GM12878 (cell line): ENCODE data around the gene GABRR1. TPM values are rescaled to one million over a fixed set of nuclear protein-coding genes. Genes with fewer than 3 reads are reported as not detected.

Experiments
- ATAC-seq: fragments of 200-7000 bp; cut with Tn5 transposase; 3 replicates; pipeline ENCODE4 v1.9.1; 2020; ENCODE audit warnings: mild to moderate bottlenecking, moderate library complexity
- BruUV-seq: library from RNA; stranded (reverse); fragments of 400-500 nt; replicated peaks from 2 replicates; lab custom pipeline; 2021; lab: Mats Ljungman, UMichigan
- CTCF ChIA-PET: fragments of 300-600 bp; sonication (Branson Sonifier 250); formaldehyde crosslinking; extraction: SDS; loops from one replicate; lab custom pipeline; 2021; ENCODE audit warnings: inconsistent platforms; lab: Yijun Ruan, JAX
- POLR2A ChIA-PET: fragments of 350-600 bp; formaldehyde crosslinking; extraction: SDS; loops from one replicate; lab custom pipeline; 2021; ENCODE audit warnings: inconsistent platforms; lab: Charles Lee
- RAD21 ChIA-PET: fragments of 300-600 bp; sonication (Branson Sonifier 250); formaldehyde crosslinking; loops from one replicate; lab custom pipeline; 2023; ENCODE audit warnings: antibody characterized with exemption; ENCODE audit not compliant: unreplicated experiment; lab: Charles Lee
- SMC1A ChIA-PET: fragments of 300-600 bp; sonication (Branson Sonifier 250); formaldehyde crosslinking; loops from one replicate; lab custom pipeline; 2023; ENCODE audit not compliant: unreplicated experiment, uncharacterized antibody; lab: Charles Lee
- DNase-seq: peaks from one replicate; pipeline ENCODE4 v3.0.0-alpha.2; 2011; ENCODE audit warnings: low read depth, low spot score
- FAIRE-seq: peaks from 3 replicates; lab custom pipeline; 2011; peaks lifted over from hg19 to GRCh38; lab: Jason Lieb, UNC
- H2AFZ ChIP-seq: 2 replicates; pipeline ENCODE4 v1.6.0; 2011; ENCODE audit warnings: low read depth, low read length, control low read depth; ENCODE audit not compliant: control insufficient read depth
- H3K27ac ChIP-seq: 2 replicates; pipeline ENCODE4 v1.5.1; 2011; ENCODE audit warnings: control low read depth; ENCODE audit not compliant: control insufficient read depth, insufficient read depth
- H3K27me3 ChIP-seq, 2 experiments: replicated peaks in 1 of 2; 2 replicates each; pipeline versions ENCODE4 v1.6.0 to v1.6.1; 2011; ENCODE audit warnings: low read length in 1 of 2; ENCODE audit not compliant: control insufficient read depth in 2 of 2, insufficient read depth in 2 of 2
- H3K36me3 ChIP-seq, 2 experiments: 2 replicates each; pipeline ENCODE4 v1.5.1; 2011; ENCODE audit warnings: low read length in 1 of 2; ENCODE audit not compliant: control insufficient read depth in 2 of 2, insufficient read depth in 2 of 2
- H3K4me1 ChIP-seq: 2 replicates; pipeline ENCODE4 v1.6.1; 2011; ENCODE audit warnings: mild to moderate bottlenecking, low read length, moderate library complexity, mixed read lengths; ENCODE audit not compliant: control insufficient read depth, insufficient read depth
- H3K4me2 ChIP-seq: 2 replicates; pipeline ENCODE4 v1.6.0; 2011; ENCODE audit warnings: control low read depth; ENCODE audit not compliant: control insufficient read depth, insufficient read depth
- H3K4me3 ChIP-seq: fragments of 200-600 bp; sonication (generic); 2 replicates; pipeline ENCODE4 v1.5.1; 2016
- H3K79me2 ChIP-seq: 2 replicates; pipeline ENCODE4 v1.6.0; 2011; ENCODE audit warnings: low read length; ENCODE audit not compliant: control insufficient read depth, insufficient read depth
- H3K9ac ChIP-seq: 2 replicates; pipeline ENCODE4 v1.8.0; 2011; ENCODE audit warnings: low read length, control low read depth, mixed read lengths; ENCODE audit not compliant: control insufficient read depth, insufficient read depth
- H3K9me3 ChIP-seq: replicated peaks from 3 replicates; pipeline ENCODE4 v1.5.1; 2011; ENCODE audit warnings: mild to moderate bottlenecking, low read length; ENCODE audit not compliant: control insufficient read depth, insufficient read depth
- H4K20me1 ChIP-seq: 2 replicates; pipeline ENCODE4 v1.6.0; 2011; ENCODE audit not compliant: control insufficient read depth, insufficient read depth
- JUNB ChIP-seq: IDR thresholded peaks from 2 replicates; pipeline ENCODE4 v1.6.1; 2016; ENCODE audit warnings: antibody characterized with exemption, mild to moderate bottlenecking
- KAT2A ChIP-seq: conservative IDR thresholded peaks from 2 replicates; pipeline ENCODE4 v1.6.1; 2011; ENCODE audit warnings: low read depth, low read length; ENCODE audit not compliant: control insufficient read depth
- NR2C2 ChIP-seq: IDR thresholded peaks from 2 replicates; pipeline ENCODE4 v1.6.1; 2011; ENCODE audit warnings: borderline replicate concordance, low read depth; ENCODE audit not compliant: control insufficient read depth, insufficient read length
- PBX3 ChIP-seq: IDR thresholded peaks from 2 replicates; pipeline ENCODE4 v1.6.1; 2011; ENCODE audit warnings: mild to moderate bottlenecking, low read depth, low read length, moderate library complexity; ENCODE audit not compliant: insufficient replicate concordance
- POU2F2 ChIP-seq: IDR thresholded peaks from 3 replicates; pipeline ENCODE4 v1.6.1; 2011; ENCODE audit warnings: low read depth, mild to moderate bottlenecking, low read length, borderline replicate concordance
- RELA ChIP-seq: fragments of 450-650 bp; IDR thresholded peaks from 2 replicates; pipeline ENCODE4 v1.8.0; 2014; ENCODE audit warnings: borderline replicate concordance; ENCODE audit not compliant: partially characterized antibody
- RELB ChIP-seq: fragments of 450-650 bp; IDR thresholded peaks from 2 replicates; pipeline ENCODE4 v1.6.1; 2017; ENCODE audit warnings: low read depth, mild to moderate bottlenecking, moderate library complexity
- SUPT20H ChIP-seq: IDR thresholded peaks from 2 replicates; pipeline ENCODE4 v1.6.1; 2011; ENCODE audit warnings: low read depth, mild to moderate bottlenecking, low read length, moderate library complexity, borderline replicate concordance; ENCODE audit not compliant: control insufficient read depth
- TCF3 ChIP-seq: IDR thresholded peaks from 2 replicates; pipeline ENCODE4 v1.6.1; 2012; ENCODE audit warnings: low read depth, mild to moderate bottlenecking, low read length, borderline replicate concordance; ENCODE audit not compliant: insufficient read depth
- ZBTB4 ChIP-seq: fragments of 450-650 bp; formaldehyde crosslinking; IDR thresholded peaks from 2 replicates; pipeline ENCODE4 v1.4.0; 2022; ENCODE audit warnings: mild to moderate bottlenecking, moderate library complexity
- ZNF274 ChIP-seq: IDR thresholded peaks from one replicate; pipeline ENCODE4 v1.8.0; 2011; ENCODE audit not compliant: insufficient read length, insufficient read depth
- ZZZ3 ChIP-seq: IDR thresholded peaks from 2 replicates; pipeline ENCODE4 v1.6.1; 2011; ENCODE audit warnings: low read depth; ENCODE audit not compliant: control insufficient read depth, insufficient read length
- WGBS: methylation state at CpG from one replicate; pipeline ENCODE4 v1.1.6; 2016; ENCODE audit warnings: low lambda C conversion rate; ENCODE audit not compliant: insufficient replicate concordance, insufficient coverage; ENCODE audit errors: missing lambda C conversion rate; 5-methylcytosine and 5-hydroxymethylcytosine counted together
- in situ Hi-C: fragments of 300-500 bp; cut with MboI; formaldehyde crosslinking; loops from 9 replicates; pipeline ENCODE4 v1.14.3; 2018; ENCODE audit warnings: mixed read lengths
- intact Hi-C: fragments of 100-400 bp; cut with micrococcal nuclease; formaldehyde crosslinking; loops from one replicate; pipeline ENCODE4 v1.14.2; 2022; ENCODE audit not compliant: unreplicated experiment
- polyA plus RNA-seq, 11 experiments: library from polyadenylated mRNA; depleted of rRNA in 4 of 11; unstranded in 6 of 11; stranded (reverse) in 5 of 11; fragments of >200 nt; fragmentation: Nextera tagmentation in 4 of 11; fragmentation: Illumina TruSeq in 1 of 11; extraction: Ambion mirVana in 4 of 11; extraction: Trizol in 1 of 11; gene quantifications; 1 replicate in 1 of 11; 2 replicates in 10 of 11; pipeline versions ENCODE4 v1.2.1 to v1.2.3, GENCODE V29; 2011 to 2016; ENCODE audit warnings: inconsistent platforms in 2 of 11, missing spikeins in 2 of 11, low read depth in 1 of 11
- total RNA-seq, 4 experiments: library from RNA; depleted of rRNA in 3 of 4; stranded (reverse); fragments of >200 nt in 3 of 4; fragmentation: Illumina TruSeq in 1 of 4; extraction: Trizol in 1 of 4; gene quantifications; 2 replicates each; pipeline versions ENCODE4 v1.2.1 to v1.2.3, GENCODE V29; 2013 to 2021

GABRR1 gene
- total and polyA plus RNA-seq, 10 of the 15 experiments (the other 5 are each of a cell fraction or from before 2014, with no cell fraction given), result not detected

DNA sequence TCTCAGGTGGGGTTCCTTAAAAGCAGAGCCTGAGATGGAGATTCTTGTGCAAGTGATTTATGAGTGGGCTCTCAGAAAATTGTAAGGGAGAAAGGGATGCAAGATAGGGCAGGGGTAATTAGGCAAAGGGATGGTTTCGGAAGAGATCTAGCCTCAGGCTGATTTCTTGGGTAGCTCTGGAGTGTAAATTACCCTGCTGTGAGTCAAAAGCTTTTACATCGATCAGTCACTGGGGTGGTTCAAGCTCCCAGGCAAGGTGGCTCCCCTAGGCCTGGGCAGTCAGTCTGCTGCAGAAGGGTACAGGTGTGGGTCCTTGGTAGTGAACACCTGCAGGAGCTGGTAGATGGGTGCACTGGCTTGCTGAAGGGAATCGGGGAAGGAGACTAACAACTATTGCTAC lies 82.4 kb downstream of the GABRR1 start (continued):
- TF ChIP-seq SUPT20H, result no peak
- no peak for TF ChIP-seq ZZZ3
- no peak for TF ChIP-seq ZNF274
- TF ChIP-seq RELA, result no peak
- no peak for TF ChIP-seq ZBTB4 (CRISPR knock-in tag)
- no peak for TF ChIP-seq RELB
- TF ChIP-seq JUNB, result no peak

GRCh38 chr6:89133981-89134380 lies 83.2 kb downstream of the GABRR1 start:
- WGBS, result 67% methylated on average over 9 of the region's 9 CpGs
- SMC1A ChIA-PET, result interaction anchor here (0.9 to 1.5 kb wide), 5 partner anchors 10 to 207 kb away, joined by 3 to 5 read pairs (median 3); partner anchors contain the start of gene PM20D2
- no peak for FAIRE-seq
- H3K4me1 ChIP-seq, result no peaks in the 10 kb centered on the region
- H3K4me3 ChIP-seq, result no peak overlapping the region
- H3K9me3 ChIP-seq, result no peaks in the 10 kb centered on the region; the same call in 2 of the 3 replicates
- intact Hi-C loops (no loop called here), in situ Hi-C loops (no loop called here)
- H3K4me2 ChIP-seq, result no peak overlapping the region
- no peak overlapping the region for H3K27ac ChIP-seq
- no peaks in the 10 kb centered on the region; a peak in 1 of 4 replicates for H3K27me3 ChIP-seq
- no TSS peak for BruUV-seq
- no peaks in the 10 kb centered on the region for H3K36me3 ChIP-seq
- DNase-seq, result no peak
- H4K20me1 ChIP-seq, result no peaks in the 10 kb centered on the region
- H2AFZ ChIP-seq, result no peak overlapping the region
- RAD21 ChIA-PET, result interaction anchor here (0.5 to 1.2 kb wide), 2 partner anchors 8 to 221 kb away, joined by 3 to 4 read pairs; no protein-coding TSS in a partner anchor
- no peak overlapping the region for H3K9ac ChIP-seq
- CTCF ChIA-PET, result interaction anchor here (0.9 to 1.9 kb wide), 4 partner anchors 10 to 108 kb away, joined by 3 to 5 read pairs (median 3); no protein-coding TSS in a partner anchor
- POLR2A ChIA-PET, result no interaction called here
- no peaks in the 10 kb centered on the region for H3K79me2 ChIP-seq
- no peak for ATAC-seq
- TF ChIP-seq NR2C2 (no peak), TCF3 (no peak), PBX3 (no peak), POU2F2 (no peak), KAT2A (no peak), ZBTB4 (CRISPR knock-in tag) (no peak)
